GM13977 (cell line): ENCODE measurements around the gene SLC6A17.

Experiments
- DNase-seq: peaks from one replicate; pipeline ENCODE4 v3.0.0; 2012; ENCODE audit warnings: low spot score
- in situ Hi-C: fragments of 300-500 bp; cut with MboI; formaldehyde crosslinking; loops from one replicate; pipeline ENCODE4 v1.12.0; 2022; ENCODE audit warnings: low sequenced_read_pairs, low pct_unique_long_range_greater_than_20kb, mixed read lengths, inconsistent platforms; ENCODE audit not compliant: unreplicated experiment
- TF ChIP-seq, protein P1 (sequence below): IDR thresholded peaks from 2 replicates; pipeline ENCODE4 v1.5.1; 2012; ENCODE audit warnings: mild to moderate bottlenecking, control low read depth; ENCODE audit not compliant: insufficient read depth; ENCODE audit errors: extremely low read depth, missing control alignments

SLC6A17 gene

DNA sequence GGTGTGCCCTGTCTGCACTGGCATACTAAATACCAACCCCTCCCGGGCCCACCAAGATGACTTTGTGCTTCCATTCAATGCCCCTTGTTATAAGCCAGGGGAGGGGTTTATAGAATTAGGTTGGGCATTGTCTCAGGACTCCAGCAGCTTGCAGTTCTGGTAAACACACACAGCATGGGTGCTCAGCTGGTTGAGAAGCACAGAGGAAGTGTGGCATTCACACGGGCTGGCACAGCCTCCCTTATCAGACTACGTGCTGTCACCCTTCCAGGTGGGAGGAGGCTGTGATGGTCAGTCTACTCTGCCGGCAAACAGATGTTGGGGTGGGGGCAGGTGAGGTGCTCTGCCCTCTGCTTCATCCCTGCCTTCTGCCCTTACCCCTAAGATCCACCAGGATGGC, 15.0 kb upstream of the SLC6A17 start:
- in situ Hi-C loops = no loop called here
- TF ChIP-seq, protein P1, sequence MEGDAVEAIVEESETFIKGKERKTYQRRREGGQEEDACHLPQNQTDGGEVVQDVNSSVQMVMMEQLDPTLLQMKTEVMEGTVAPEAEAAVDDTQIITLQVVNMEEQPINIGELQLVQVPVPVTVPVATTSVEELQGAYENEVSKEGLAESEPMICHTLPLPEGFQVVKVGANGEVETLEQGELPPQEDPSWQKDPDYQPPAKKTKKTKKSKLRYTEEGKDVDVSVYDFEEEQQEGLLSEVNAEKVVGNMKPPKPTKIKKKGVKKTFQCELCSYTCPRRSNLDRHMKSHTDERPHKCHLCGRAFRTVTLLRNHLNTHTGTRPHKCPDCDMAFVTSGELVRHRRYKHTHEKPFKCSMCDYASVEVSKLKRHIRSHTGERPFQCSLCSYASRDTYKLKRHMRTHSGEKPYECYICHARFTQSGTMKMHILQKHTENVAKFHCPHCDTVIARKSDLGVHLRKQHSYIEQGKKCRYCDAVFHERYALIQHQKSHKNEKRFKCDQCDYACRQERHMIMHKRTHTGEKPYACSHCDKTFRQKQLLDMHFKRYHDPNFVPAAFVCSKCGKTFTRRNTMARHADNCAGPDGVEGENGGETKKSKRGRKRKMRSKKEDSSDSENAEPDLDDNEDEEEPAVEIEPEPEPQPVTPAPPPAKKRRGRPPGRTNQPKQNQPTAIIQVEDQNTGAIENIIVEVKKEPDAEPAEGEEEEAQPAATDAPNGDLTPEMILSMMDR = no peak
- no peak for DNase-seq

DNA sequence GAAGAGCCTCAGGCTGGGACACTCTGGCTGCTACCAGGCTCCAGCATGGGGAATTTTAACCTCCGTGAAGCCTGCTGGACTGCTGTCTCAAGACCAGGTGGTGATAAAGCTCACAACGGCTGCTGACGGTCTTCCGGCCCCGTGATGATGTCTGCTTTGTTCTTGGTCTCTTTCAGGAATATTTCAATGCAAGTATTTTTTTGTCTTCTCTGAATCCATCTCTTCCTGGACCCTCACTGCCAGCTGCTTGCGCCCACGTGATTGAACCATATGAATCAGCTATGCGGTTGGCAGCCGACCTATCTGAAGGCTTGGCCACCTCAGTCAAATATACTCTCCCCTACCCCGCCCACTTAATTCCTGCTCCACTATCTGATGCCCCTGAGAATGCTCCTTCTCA, 14.6 kb upstream of the SLC6A17 start:
- DNase-seq = no peak
- in situ Hi-C loops = no loop called here
- TF ChIP-seq, protein P1 = no peak

DNA sequence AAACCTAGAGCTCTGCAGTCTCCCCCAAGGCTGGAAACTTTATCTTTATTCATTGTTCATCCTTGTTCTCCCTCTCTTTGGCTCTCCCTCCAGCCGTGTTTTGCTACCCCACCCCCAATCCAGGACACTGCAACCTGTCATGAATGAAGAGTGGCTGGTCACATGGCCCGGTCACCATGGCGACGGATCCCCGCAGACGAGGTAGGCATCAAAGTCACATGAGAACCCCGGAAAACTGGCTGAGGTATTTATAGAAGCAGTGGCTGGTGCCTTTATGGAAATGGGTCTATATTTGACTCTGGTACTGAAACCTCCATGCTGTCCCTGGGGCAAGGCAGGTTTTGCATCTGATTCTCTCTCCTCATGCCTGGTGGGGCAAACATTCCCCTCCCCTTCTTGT, 13.4 kb upstream of the SLC6A17 start:
- TF ChIP-seq, protein P1 = no peak
- DNase-seq = no peak
- in situ Hi-C loops = no loop called here

DNA sequence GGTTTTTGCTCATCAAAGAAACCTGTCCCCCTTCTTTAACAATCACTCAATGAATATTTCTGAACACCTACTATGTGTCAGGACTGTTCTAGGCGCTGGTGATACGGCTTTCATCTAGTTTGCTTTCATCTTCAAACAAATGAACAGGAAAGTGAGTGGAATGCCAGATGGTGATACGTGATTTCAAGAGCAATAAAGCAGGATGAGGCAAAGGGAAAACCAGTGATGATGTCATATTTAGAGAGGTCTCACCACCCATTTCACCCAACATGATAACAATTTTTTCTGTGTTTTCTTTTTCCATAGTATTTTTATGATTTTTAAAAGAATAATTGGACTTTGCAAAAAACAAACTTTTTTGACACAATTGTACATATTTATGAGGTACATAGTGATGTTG, 11.3 kb upstream of the SLC6A17 start:
- no peak for DNase-seq
- TF ChIP-seq, protein P1 = no peak
- in situ Hi-C loops = no loop called here

DNA sequence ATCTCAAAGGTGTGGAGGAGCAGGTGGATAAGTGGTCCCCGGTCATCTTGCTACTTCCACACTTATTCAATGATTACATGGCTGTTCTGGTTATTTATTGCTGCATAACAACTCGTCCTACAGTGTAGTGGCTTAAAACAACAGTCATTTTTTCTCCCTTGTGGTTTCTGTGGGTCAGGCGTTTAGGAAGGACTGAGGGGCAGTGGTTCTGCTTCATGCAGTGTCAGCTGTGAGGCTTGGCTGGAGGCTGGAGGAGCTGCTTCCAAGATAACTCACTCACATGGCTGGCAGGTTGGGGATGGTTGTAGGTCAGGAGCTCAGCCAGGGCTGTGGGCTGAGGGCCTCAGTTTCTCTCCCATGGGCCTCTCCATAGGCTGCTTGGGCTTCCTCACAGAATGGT, 5.9 kb upstream of the SLC6A17 start:
- in situ Hi-C loops = no loop called here
- no peak for DNase-seq
- TF ChIP-seq, protein P1 = no peak

DNA sequence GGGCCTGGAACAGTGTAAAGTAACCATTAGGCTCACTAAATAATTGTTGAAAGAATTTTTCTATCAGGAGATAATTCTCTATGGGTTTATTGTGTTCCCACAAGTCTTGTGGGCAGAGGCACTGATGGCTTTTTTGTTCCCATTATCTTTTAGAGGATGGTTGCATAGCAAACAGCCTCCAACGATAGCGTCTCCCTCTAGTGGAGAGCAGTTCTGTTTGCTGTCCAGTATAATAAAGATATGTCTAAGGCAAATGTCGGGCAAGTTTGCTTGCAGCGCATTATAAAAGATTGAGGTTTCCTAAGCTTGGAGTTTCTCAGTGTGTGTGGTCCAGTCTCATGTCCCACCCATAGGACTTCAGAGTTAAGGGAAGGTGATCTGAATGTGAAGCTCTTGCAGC, 1.3 kb upstream of the SLC6A17 start:
- TF ChIP-seq, protein P1 = no peak
- in situ Hi-C loops = no loop called here
- no peak for DNase-seq

DNA sequence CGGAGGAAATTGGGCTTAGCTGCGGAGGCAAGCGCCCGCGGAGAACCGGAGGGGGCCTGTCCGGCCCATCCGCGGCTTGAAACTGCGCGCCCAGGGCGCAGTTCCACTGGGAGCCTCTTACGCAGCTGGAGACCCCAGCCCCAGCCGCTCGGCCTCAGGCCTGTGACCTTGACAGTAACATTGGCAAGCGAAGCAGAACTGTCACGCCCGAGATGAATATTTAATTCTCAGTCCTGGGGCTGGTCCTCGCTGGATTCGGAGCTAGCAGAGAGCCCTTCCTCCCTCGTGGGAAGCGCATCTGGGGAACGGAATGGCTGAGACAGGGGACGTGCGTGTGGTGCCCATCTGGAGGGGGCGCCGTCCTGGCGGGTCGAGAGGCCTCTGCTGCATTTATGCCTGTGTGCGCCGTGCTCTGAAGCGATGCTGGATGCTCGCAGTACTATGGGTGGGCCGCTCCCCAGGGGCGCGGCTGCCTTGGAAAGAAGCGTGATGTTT, 928 bp downstream of the SLC6A17 start:
- TF ChIP-seq, protein P1 = no peak
- DNase-seq = no peak
- in situ Hi-C loops = no loop called here
